D341Med (cell line): ENCODE data around the gene C1orf116.
A peak's percentile ranks its signal among the peaks of the same experiment; 100 is the strongest.

Source experiments
- DNase-seq: peaks from one replicate; pipeline ENCODE4 v3.0.0; 2012; ENCODE audit warnings: low spot score

Gene C1orf116

DNA sequence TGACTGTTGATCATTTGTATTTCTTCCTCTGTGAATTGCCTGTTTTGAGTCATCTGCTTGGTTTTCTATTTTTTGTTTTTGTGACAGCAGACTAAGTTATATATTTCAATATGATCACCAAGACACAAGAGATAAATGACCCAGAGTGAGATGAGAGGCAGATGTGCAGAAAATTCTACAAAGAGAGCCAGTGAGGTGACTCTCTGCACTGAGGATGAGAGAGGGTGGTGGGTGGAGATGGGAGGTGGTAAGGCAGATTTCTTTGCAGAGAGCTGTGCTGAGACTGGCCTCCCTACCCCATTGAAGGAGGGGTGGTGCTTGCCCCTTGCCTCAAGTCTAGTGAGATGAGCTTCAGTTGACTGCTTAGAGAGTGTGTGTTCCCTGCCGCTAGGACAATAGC, 44.7 kb downstream of the C1orf116 start:
- no peak for DNase-seq

DNA sequence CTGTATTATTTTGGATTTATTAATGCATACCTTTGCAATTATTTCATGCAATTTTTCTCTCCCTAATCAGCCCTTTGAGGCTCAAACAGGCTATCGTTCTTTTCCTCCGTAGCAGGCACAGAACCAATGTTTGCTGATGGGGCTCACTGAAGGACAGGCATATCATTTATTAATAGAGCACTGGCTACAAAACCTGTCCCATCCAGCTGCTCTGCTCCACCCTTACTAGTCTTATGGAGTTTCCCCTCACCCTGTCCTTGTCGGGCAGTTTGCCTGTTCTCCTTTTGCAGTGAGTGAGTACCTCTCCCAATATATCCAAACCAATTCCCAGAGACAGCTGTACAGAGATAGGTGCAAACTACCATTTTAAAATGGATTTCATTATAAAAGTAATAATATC, 45.7 kb downstream of the C1orf116 start:
- no peak for DNase-seq

DNA sequence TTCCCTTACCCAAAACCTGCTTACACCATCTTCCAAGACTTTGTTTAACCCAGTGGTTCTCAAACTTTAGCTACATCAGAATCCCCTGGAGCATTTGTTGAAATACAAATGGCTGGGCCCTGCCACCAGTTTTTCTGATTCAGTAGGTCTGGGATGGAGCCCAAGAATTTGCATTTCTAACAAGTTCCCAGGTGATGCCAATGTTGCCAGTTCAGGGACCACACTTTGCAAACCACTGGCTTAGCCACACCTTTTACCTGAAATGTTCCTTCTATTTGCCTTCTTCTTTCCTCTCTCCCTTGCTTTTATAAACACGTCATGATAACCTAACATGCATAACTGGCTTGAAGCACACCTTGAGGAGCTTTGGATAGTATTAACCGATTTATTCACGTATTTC, 46.2 kb downstream of the C1orf116 start:
- no peak for DNase-seq

DNA sequence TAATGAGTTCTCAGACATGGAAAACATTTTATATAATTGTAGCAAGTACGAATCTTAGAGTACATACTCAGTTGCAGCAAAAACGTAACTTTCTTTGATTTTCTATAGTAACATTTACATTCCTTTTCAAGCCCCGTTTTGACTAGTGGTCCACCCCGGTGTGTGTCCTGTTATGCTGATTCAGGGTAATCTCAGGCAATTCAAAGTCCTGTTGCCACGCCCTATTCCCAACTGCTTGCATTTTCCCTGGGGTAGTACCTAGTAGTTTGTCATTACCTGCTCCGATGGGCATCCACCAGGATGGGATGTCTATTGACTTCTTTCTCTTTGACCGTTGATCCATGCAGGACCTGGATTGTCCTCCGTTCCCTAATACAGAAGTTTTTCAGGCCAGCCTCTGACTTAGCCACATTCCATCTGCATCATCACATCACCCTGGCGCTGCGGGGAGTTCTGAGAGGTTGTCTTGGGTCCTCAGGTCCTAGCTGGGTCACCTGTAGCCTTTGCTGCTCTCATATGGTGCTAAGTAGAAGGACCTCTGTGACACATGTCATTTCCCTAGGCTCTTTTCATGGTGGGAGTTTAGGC, 47.3 kb downstream of the C1orf116 start:
- DNase-seq, result no peak

DNA sequence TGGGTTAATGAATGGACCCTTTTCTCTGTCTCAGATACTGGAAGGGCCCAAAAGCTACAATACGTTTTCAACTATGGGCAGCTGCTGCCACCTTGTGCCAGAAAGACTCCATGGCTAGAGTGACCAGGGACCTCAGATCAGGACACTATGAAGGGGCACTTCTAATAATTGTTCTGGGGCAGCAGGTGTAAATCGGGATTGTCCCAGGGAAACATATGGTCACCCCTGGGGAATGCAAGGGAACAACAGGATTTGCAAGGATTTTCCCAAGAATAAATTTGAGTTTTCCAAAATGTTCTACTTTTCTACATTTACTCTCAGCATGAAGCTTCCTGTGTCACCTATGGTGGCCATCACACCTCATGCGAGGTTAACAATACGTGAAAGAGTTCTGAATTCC, 50.3 kb downstream of the C1orf116 start:
- DNase-seq, result peak; percentile 52

DNA sequence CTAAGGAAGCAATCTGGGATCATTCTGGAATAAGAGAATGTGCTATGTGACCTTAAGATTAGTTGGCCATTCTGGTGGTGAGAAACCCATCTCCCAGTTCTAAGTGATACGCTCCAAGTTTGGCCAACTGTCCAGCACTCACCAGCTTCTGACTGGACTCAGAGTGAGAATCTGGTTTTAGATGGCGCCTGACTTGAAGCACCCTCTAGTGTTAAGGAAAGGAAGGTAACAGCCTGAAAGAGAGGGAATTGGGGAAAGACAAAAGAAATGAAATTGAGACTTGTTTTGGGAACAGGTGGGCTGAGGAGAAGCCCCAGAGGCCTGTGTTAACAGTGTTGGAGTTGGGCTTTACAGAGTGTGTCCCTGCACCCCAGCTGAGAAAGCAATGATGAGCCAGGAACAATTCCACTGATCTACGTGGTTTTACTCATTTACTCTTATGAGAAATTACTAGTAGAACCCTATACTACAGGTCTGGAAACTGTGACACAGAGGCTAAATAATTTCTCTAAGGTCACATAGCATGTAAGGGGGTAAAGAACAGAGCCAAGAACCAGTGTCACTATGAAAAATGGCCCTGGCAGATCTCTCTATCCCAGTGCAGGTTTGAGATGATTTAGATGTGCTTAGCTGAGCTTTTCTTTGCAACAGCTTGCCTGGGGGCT, 53.0 kb downstream of the C1orf116 start:
- no peak for DNase-seq

DNA sequence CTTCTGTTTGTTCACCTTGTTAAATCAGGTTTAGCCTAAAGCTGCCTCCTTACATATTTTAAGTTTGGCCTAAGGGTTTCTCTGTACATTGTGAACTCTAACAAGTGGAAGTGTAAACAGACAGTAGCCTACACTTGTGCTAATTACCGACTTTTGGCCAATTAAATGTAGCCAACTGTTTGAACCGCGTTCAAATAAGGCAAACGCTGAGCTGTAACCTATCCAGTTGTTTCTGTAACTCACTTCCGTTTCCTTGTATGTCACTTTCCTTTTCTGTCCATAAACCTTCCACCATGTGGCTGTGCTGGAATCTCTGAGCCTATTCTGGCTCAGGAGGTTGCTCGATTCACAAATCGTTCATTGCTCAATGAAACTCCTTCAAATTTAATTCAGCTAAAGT, 54.3 kb downstream of the C1orf116 start:
- DNase-seq, result no peak

DNA sequence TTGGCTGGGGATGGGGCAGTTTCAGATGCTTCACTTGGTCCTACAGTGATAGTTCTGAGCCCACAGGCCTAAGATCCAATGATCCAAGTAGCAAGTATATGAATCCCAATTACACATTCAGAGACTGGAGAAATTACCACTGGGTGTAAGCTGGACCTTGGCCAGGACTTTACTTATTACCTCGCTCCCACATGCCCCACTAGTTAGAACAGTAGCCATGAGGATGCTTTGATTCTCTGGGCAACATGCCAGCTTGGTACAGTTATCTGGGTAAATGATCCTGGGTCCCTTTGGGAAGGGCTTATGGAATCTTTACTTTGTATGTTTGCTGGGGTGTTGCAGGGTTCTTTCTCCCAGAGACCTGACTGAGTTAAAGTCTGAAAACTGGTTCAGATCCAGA, 57.2 kb downstream of the C1orf116 start:
- no peak for DNase-seq

DNA sequence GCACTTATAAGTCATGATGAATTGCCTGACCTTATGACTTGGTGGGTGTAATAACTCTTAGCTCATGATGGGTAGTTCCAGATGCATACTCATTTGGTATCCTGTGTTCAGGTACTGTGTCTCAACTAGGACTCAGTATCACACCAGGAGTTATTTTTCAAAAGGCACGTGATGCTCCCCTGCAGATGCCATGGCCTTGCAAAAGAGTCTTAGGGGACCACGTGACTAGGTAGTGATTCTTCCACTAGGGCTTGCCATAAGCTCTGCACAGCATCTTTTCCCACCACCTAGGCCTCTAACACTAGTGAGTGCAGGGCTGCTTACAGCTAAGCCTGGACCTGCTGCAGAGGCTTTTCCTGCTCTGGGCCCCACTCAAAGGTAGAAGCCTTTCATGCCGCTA, 58.4 kb downstream of the C1orf116 start:
- no peak for DNase-seq

DNA sequence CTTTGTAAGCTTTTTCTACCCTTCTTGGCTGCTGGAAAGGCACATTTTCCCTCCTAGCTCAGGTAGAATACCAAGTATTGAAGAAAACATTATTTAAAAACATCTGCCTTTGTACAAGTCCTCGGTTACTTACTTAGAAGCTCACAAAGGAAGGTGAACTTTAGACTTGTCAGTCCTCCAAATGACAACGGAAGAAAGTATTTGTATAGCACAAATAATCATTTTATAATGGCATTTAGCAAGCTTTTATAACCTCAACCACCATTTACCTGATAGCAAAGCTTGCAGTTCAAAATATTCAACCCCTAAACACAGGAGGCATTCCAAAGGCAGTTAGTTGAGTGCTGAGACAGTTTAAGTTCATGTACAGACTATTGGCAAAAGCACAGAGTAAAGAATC, 59.8 kb downstream of the C1orf116 start:
- DNase-seq, result no peak

DNA sequence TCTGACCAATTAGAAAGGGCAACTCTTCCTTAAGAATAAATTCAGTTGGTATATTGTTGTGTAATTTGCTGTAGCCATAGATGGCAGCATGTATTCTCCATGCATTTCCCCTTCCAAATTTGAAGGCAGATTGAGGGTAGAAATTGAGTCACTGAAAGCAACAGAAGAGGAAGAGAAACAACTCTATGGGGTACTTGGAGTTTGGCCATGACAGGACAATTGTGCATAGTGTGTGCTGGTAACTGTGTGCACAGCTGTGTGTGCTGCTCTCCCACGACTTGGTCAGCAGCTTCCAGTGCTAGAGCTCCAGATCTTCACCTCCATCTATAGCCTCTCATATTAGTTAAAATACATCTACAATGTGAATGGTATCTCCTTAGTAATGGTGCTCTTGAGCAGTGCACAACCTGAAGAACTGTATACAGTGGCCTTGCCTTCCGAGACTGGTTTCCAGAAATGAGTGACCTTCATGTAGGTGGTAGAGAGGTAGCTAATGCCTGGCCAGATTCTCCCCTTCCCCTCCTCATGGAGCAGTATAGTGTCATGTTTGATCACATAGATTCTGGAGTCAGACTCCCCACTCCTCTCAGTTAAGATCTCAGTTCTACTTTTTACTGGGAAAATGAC, 61.4 kb downstream of the C1orf116 start:
- no peak for DNase-seq

DNA sequence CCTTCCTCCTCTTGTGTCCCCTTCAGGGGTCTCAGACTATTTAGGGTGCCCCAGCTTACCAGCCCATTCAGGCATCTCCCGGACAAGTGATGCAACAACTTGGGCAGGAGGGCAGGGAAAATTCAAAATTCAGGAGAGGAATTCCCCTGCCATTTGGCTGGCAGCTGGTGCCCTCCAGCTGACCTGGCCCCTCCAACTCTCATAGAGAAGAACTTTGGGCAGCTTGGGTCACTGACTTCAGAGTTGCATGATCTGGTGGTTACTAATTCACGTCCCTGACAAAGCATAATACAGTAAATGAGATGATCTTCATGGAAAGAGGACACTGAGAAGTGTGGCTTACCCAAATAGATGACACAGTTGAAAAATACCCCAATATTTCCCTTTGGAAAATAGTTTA, 62.1 kb downstream of the C1orf116 start, which contains the start of gene FCAMR:
Gene FCAMR (minus strand): TSS at position 15 of the 400 bp plus-strand sequence. CDS start 335 bp downstream, outside the sequence.
- no peak for DNase-seq

DNA sequence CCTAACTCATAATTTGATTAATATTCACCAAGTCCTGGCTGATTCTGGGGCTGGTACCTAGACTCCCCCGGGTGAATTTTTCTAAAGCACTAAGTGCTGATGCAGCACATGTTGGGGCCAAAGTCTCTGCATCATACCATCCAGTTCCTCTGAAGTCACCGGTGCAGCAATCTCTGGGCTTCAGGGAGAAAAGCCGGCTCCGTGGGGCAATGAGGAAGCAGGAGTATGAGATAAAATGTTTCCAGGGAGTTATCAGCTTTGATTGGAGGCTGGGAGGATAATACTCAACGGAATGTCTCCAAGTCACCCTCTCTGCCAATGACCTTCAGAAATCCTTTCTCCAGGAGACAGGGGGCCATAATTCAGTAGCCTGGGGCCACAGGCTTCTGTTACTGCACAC, 63.5 kb downstream of the C1orf116 start:
- no peak for DNase-seq
